ENCODE results near the gene OAF.

OAF gene

GRCh38 chr11:120192831-120193625, 17.8 kb upstream of the OAF start:
- Histone ChIP-seq H3K27ac (replicated peaks; ENCODE audit: low read length) (no peak overlapping the region), H3K27me3 (ENCODE audit: control insufficient read depth in 3 of 3, insufficient read depth in 3 of 3, low read depth in 1 of 3, low read length in 3 of 3) (peaks cover 0 to 9% (median 7%) of the 10 kb centered on the region in 3 experiments), H2BK12ac (ENCODE audit: low read length) (no peak overlapping the region), H3K18ac (ENCODE audit: low read length) (peak overlapping the region; percentile 32), H3K79me1 (ENCODE audit: low read depth, low read length) (no peaks in the 10 kb centered on the region), H2AK5ac (ENCODE audit: low read depth, low read length) (peak overlapping the region; percentile 49), H3K36me3 (replicated peaks in 1 of 2; ENCODE audit: control insufficient read depth in 2 of 2, insufficient read depth in 2 of 2, low read length in 2 of 2) (no peaks in the 10 kb centered on the region), H3K4me1 (ENCODE audit: control insufficient read depth in 2 of 2, insufficient read depth in 1 of 2, low read depth in 1 of 2, low read length in 2 of 2) (peaks cover 15 to 17% of the 10 kb centered on the region in 2 donors), H2BK15ac (ENCODE audit: low read length) (peak overlapping the region; percentile 28), H3K9me3 (replicated peaks in 1 of 2; ENCODE audit: control insufficient read depth in 2 of 2, insufficient read depth in 1 of 2, low read depth in 1 of 2, low read length in 2 of 2) (peaks cover 0 to 7% of the 10 kb centered on the region in 2 donors), H3K23ac (ENCODE audit: low read depth, low read length, poor library complexity) (peak overlapping the region; percentile 35), H2BK5ac (ENCODE audit: low read length) (peak overlapping the region; percentile 14), H3K14ac (ENCODE audit: low read length) (no peak overlapping the region), H4K8ac (ENCODE audit: low read depth, low read length) (no peak overlapping the region), H4K91ac (ENCODE audit: low read depth, low read length, poor library complexity) (no peak overlapping the region), H3K4me2 (ENCODE audit: insufficient read depth, low read length, poor library complexity, severe bottlenecking) (no peak overlapping the region), H3K9ac (ENCODE audit: low read depth, low read length, poor library complexity) (no peak overlapping the region), H2BK120ac (ENCODE audit: low read depth, low read length) (no peak overlapping the region), H2AFZ (ENCODE audit: low read length) (no peak overlapping the region), H3K4me3 (ENCODE audit: low read length in 2 of 2) (no peak overlapping the region), H3K4ac (ENCODE audit: low read length) (no peak overlapping the region)
- DNase-seq (ENCODE audit: low spot score): no peak
- no CpG with 5 or more reads among the region's 15 CpGs for WGBS, 2 donors (ENCODE audit: extremely low coverage in 2 of 2, insufficient read length in 2 of 2, insufficient replicate concordance in 1 of 2)

DNA sequence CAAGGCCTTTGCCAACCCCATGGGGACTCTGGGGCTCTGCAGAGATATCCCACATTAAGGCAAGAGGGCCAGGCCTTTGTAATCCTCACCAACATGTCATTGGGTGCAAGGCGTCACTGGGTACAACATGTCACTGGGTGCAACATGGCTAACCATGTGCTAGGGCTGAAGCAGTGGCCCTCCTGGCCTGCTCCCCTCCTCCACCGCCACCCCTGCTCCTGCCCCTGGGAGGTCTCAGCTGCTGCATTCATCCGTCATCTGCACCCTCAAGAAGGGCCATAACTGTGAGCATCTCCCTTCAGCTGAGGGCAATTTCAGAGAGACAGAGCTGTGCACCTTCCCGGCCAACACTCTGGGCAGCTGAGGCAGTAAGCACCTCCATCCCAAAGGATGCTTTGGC, 16.7 kb upstream of the OAF start:
- Histone ChIP-seq H3K18ac (ENCODE audit: low read length) (peak overlapping the region; percentile 66), H3K27me3 (ENCODE audit: control insufficient read depth in 3 of 3, insufficient read depth in 3 of 3, low read depth in 1 of 3, low read length in 3 of 3) (peaks cover 0 to 15% (median 15%) of the 10 kb centered on the region in 3 experiments), H3K4me3 (ENCODE audit: low read length in 2 of 2) (no peak overlapping the region), H2BK15ac (ENCODE audit: low read length) (peak overlapping the region; percentile 50), H3K23ac (ENCODE audit: low read depth, low read length, poor library complexity) (peak overlapping the region; percentile 49), H2AK5ac (ENCODE audit: low read depth, low read length) (peak overlapping the region; percentile 71), H3K4me1 (ENCODE audit: control insufficient read depth in 2 of 2, insufficient read depth in 1 of 2, low read depth in 1 of 2, low read length in 2 of 2) (peaks cover 15 to 17% of the 10 kb centered on the region in 2 donors), H2BK5ac (ENCODE audit: low read length) (no peak overlapping the region), H2BK12ac (ENCODE audit: low read length) (peak overlapping the region; percentile 75), H3K9ac (ENCODE audit: low read depth, low read length, poor library complexity) (no peak overlapping the region), H2AFZ (ENCODE audit: low read length) (no peak overlapping the region), H3K79me1 (ENCODE audit: low read depth, low read length) (no peaks in the 10 kb centered on the region), H3K27ac (replicated peaks; ENCODE audit: low read length) (no peak overlapping the region), H3K14ac (ENCODE audit: low read length) (peak overlapping the region; percentile 17), H2BK120ac (ENCODE audit: low read depth, low read length) (no peak overlapping the region), H4K8ac (ENCODE audit: low read depth, low read length) (no peak overlapping the region), H3K36me3 (replicated peaks in 1 of 2; ENCODE audit: control insufficient read depth in 2 of 2, insufficient read depth in 2 of 2, low read length in 2 of 2) (no peaks in the 10 kb centered on the region), H3K4me2 (ENCODE audit: insufficient read depth, low read length, poor library complexity, severe bottlenecking) (no peak overlapping the region), H3K9me3 (replicated peaks in 1 of 2; ENCODE audit: control insufficient read depth in 2 of 2, insufficient read depth in 1 of 2, low read depth in 1 of 2, low read length in 2 of 2) (peaks cover 0 to 6% of the 10 kb centered on the region in 2 donors), H4K91ac (ENCODE audit: low read depth, low read length, poor library complexity) (no peak overlapping the region), H3K4ac (ENCODE audit: low read length) (no peak overlapping the region)
- WGBS, 2 donors (ENCODE audit: extremely low coverage in 2 of 2, insufficient read length in 2 of 2, insufficient replicate concordance in 1 of 2): no CpG with 5 or more reads among the region's 4 CpGs
- no peak for DNase-seq (ENCODE audit: low spot score)

- Histone ChIP-seq H3K27ac (replicated peaks; ENCODE audit: low read length) (no peak overlapping the region), H3K9me3 (replicated peaks in 1 of 2; ENCODE audit: control insufficient read depth in 2 of 2, insufficient read depth in 1 of 2, low read depth in 1 of 2, low read length in 2 of 2) (no peaks in the 10 kb centered on the region), H3K18ac (ENCODE audit: low read length) (peak overlapping the region; percentile 25), H3K27me3 (ENCODE audit: control insufficient read depth in 3 of 3, insufficient read depth in 3 of 3, low read depth in 1 of 3, low read length in 3 of 3) (peaks cover 0 to 27% (median 17%) of the 10 kb centered on the region in 3 experiments), H2BK5ac (ENCODE audit: low read length) (no peak overlapping the region), H2BK12ac (ENCODE audit: low read length) (no peak overlapping the region), H3K36me3 (replicated peaks in 1 of 2; ENCODE audit: control insufficient read depth in 2 of 2, insufficient read depth in 2 of 2, low read length in 2 of 2) (no peaks in the 10 kb centered on the region), H3K4ac (ENCODE audit: low read length) (no peak overlapping the region), H3K14ac (ENCODE audit: low read length) (no peak overlapping the region), H3K9ac (ENCODE audit: low read depth, low read length, poor library complexity) (peak overlapping the region; percentile 60), H3K79me1 (ENCODE audit: low read depth, low read length) (no peaks in the 10 kb centered on the region), H3K4me3 (ENCODE audit: low read length in 2 of 2) (no peak overlapping the region), H2BK120ac (ENCODE audit: low read depth, low read length) (no peak overlapping the region), H2AFZ (ENCODE audit: low read length) (peak overlapping the region; percentile 51), H2AK5ac (ENCODE audit: low read depth, low read length) (no peak overlapping the region), H4K8ac (ENCODE audit: low read depth, low read length) (no peak overlapping the region), H2BK15ac (ENCODE audit: low read length) (no peak overlapping the region), H3K4me1 (ENCODE audit: control insufficient read depth in 2 of 2, insufficient read depth in 1 of 2, low read depth in 1 of 2, low read length in 2 of 2) (peaks cover 15 to 17% of the 10 kb centered on the region in 2 donors), H3K4me2 (ENCODE audit: insufficient read depth, low read length, poor library complexity, severe bottlenecking) (no peak overlapping the region), H4K91ac (ENCODE audit: low read depth, low read length, poor library complexity) (no peak overlapping the region), H3K23ac (ENCODE audit: low read depth, low read length, poor library complexity) (no peak overlapping the region)
- WGBS, 2 donors (ENCODE audit: extremely low coverage in 2 of 2, insufficient read length in 2 of 2, insufficient replicate concordance in 1 of 2): no CpG with 5 or more reads among the region's 13 CpGs
- no peak for DNase-seq (ENCODE audit: low spot score)
Observed at GRCh38 chr11:120195601-120196320, 15.1 kb upstream of the OAF start.

DNA sequence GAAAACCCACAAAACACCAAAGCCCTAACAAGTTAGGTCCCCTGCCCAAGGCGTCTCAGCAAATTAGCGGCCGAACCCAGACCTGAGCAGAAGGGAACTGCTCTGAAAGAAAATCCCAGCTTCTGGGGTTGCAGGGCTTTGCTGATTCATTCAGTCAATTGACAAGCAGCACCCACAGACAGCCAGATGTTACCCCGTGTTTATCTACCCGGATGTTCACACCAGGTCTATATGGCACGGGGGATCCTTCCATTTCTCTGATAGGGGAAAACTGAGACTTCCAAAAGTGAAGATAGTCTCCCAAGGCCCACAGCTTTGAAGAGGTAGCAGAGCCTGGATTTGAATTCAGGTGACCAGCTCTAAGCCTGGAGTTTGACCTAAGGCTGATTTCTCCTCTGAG, 14.0 kb upstream of the OAF start:
- Histone ChIP-seq H3K9me3 (replicated peaks in 1 of 2; ENCODE audit: control insufficient read depth in 2 of 2, insufficient read depth in 1 of 2, low read depth in 1 of 2, low read length in 2 of 2) (no peaks in the 10 kb centered on the region), H2BK120ac (ENCODE audit: low read depth, low read length) (no peak overlapping the region), H4K91ac (ENCODE audit: low read depth, low read length, poor library complexity) (no peak overlapping the region), H3K27ac (replicated peaks; ENCODE audit: low read length) (no peak overlapping the region), H4K8ac (ENCODE audit: low read depth, low read length) (no peak overlapping the region), H3K4me3 (ENCODE audit: low read length in 2 of 2) (no peak overlapping the region), H2AFZ (ENCODE audit: low read length) (no peak overlapping the region), H2BK5ac (ENCODE audit: low read length) (no peak overlapping the region), H3K27me3 (ENCODE audit: control insufficient read depth in 3 of 3, insufficient read depth in 3 of 3, low read depth in 1 of 3, low read length in 3 of 3) (peaks cover 0 to 30% (median 17%) of the 10 kb centered on the region in 3 experiments), H3K36me3 (replicated peaks in 1 of 2; ENCODE audit: control insufficient read depth in 2 of 2, insufficient read depth in 2 of 2, low read length in 2 of 2) (no peaks in the 10 kb centered on the region), H3K9ac (ENCODE audit: low read depth, low read length, poor library complexity) (no peak overlapping the region), H3K4me2 (ENCODE audit: insufficient read depth, low read length, poor library complexity, severe bottlenecking) (no peak overlapping the region), H3K18ac (ENCODE audit: low read length) (no peak overlapping the region), H3K4ac (ENCODE audit: low read length) (no peak overlapping the region), H3K79me1 (ENCODE audit: low read depth, low read length) (no peaks in the 10 kb centered on the region), H3K4me1 (ENCODE audit: control insufficient read depth in 2 of 2, insufficient read depth in 1 of 2, low read depth in 1 of 2, low read length in 2 of 2) (peaks cover 15% of the 10 kb centered on the region in 2 donors), H2BK12ac (ENCODE audit: low read length) (no peak overlapping the region), H3K23ac (ENCODE audit: low read depth, low read length, poor library complexity) (no peak overlapping the region), H2AK5ac (ENCODE audit: low read depth, low read length) (no peak overlapping the region), H2BK15ac (ENCODE audit: low read length) (peak overlapping the region; percentile 12), H3K14ac (ENCODE audit: low read length) (no peak overlapping the region)
- WGBS, 2 donors (ENCODE audit: extremely low coverage in 2 of 2, insufficient read length in 2 of 2, insufficient replicate concordance in 1 of 2): no CpG with 5 or more reads among the region's 6 CpGs
- no peak for DNase-seq (ENCODE audit: low spot score)
